Progenitor cell of endocrine pancreas (in vitro differentiated cells): ENCODE measurements around the gene GOLT1B. TPM values are rescaled to one million over a fixed set of nuclear protein-coding genes. Genes with fewer than 3 reads are reported as not detected.

Experiments
- DNase-seq: peaks from one replicate; pipeline ENCODE4 v3.0.0; 2021; ENCODE audit warnings: low spot score; ENCODE audit not compliant: unreplicated experiment
- H3K27ac Mint-ChIP-seq: 2 replicates; pipeline ENCODE4 v1.8.0; 2021; ENCODE audit warnings: mild to moderate bottlenecking, moderate library complexity, mixed read lengths
- H3K27me3 Mint-ChIP-seq: 2 replicates; pipeline ENCODE4 v1.8.0; 2021; ENCODE audit warnings: mixed read lengths
- H3K36me3 Mint-ChIP-seq: 2 replicates; pipeline ENCODE4 v1.8.0; 2022; ENCODE audit warnings: mixed read lengths; ENCODE audit not compliant: insufficient read depth
- H3K4me1 Mint-ChIP-seq: 2 replicates; pipeline ENCODE4 v1.8.0; 2021; ENCODE audit warnings: low read depth, mixed read lengths
- H3K4me3 Mint-ChIP-seq: 2 replicates; pipeline ENCODE4 v1.8.0; 2021; ENCODE audit warnings: low read depth, mild to moderate bottlenecking, moderate library complexity, mixed read lengths
- H3K9me3 Mint-ChIP-seq: 2 replicates; pipeline ENCODE4 v1.8.0; 2021; ENCODE audit warnings: low read depth, mixed read lengths
- total RNA-seq: library from RNA; stranded (reverse); gene quantifications from 2 replicates; pipeline ENCODE4 v1.2.1, GENCODE V29; 2021
- TF ChIP-seq, protein P1 (sequence below): fragments of 200-600 bp; sonication (generic); IDR thresholded peaks from one replicate; pipeline ENCODE4 v1.5.0; 2021; ENCODE audit warnings: antibody characterized with exemption, mild to moderate bottlenecking; ENCODE audit not compliant: unreplicated experiment

Gene GOLT1B
- total RNA-seq, 1 donor from 2014 or later, result 49.3 TPM

DNA sequence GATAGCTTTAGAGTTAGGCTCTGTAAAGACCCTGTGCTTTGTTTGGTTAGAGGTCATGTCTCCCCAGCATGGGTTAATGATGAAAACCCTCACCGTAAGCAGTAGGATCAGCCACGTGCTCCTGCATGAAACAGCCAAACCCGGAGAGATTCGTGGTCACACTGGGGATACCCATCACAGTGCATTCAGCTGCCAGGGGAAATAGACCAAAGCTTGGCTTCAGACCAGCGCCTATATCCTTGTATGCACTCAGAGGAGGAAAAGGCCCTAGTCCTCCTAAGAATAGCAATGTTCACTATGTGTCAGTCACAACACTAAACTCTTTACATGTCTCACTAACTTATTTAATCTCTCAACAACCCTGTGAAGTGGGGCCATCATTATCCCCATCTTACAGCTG is 40.8 kb downstream of the GOLT1B start:
- TF ChIP-seq, protein P1, sequence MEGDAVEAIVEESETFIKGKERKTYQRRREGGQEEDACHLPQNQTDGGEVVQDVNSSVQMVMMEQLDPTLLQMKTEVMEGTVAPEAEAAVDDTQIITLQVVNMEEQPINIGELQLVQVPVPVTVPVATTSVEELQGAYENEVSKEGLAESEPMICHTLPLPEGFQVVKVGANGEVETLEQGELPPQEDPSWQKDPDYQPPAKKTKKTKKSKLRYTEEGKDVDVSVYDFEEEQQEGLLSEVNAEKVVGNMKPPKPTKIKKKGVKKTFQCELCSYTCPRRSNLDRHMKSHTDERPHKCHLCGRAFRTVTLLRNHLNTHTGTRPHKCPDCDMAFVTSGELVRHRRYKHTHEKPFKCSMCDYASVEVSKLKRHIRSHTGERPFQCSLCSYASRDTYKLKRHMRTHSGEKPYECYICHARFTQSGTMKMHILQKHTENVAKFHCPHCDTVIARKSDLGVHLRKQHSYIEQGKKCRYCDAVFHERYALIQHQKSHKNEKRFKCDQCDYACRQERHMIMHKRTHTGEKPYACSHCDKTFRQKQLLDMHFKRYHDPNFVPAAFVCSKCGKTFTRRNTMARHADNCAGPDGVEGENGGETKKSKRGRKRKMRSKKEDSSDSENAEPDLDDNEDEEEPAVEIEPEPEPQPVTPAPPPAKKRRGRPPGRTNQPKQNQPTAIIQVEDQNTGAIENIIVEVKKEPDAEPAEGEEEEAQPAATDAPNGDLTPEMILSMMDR, result no peak
- Mint-ChIP-seq H3K4me1 (no peaks in the 10 kb centered on the region), H3K27ac (no peak overlapping the region), H3K4me3 (no peak overlapping the region), H3K27me3 (no peaks in the 10 kb centered on the region), H3K36me3 (no peaks in the 10 kb centered on the region), H3K9me3 (no peaks in the 10 kb centered on the region)
- DNase-seq, result no peak

DNA sequence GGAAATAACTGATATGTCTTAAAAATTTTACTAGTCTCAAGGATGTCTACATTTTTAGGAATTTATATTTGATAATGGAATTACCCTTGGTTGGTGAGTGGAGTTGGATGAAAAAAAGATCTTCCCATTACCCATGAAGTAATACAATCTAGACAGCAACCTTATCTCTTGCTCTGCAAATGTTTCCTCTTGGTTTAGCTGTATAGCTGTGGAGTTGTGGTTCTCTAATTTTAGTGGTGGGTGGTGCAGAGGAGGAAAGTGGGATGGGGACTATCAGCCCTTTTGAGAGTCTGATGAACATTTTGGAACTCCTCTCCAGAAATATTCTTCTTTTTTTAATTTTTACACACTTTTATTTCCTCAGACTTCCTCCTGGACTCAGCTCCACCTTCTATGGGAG is 41.6 kb downstream of the GOLT1B start:
- TF ChIP-seq, protein P1, result no peak
- no peak overlapping the region for H3K4me3 Mint-ChIP-seq
- H3K27ac Mint-ChIP-seq, result no peak overlapping the region
- no peaks in the 10 kb centered on the region for H3K9me3 Mint-ChIP-seq
- no peak for DNase-seq
- no peaks in the 10 kb centered on the region for H3K36me3 Mint-ChIP-seq
- H3K27me3 Mint-ChIP-seq, result no peaks in the 10 kb centered on the region
- no peaks in the 10 kb centered on the region for H3K4me1 Mint-ChIP-seq

DNA sequence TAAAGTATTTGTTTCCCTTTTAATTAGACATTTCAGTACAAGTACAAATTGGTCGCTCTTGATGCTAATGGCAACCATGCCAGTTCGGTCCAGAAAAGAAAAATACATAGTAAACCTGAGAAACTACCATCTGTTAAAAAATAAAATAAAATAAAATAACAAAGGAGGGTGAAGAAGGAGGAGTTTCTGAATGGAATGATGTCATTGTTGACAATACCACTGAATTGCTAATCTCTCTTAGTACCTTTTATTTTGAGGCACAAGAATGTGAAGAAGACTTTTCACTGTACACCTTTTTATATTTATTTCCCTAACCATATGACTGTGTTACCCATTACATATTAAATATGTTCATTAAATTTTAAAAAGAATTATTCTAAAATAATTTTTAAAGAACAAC is 44.0 kb downstream of the GOLT1B start:
- no peaks in the 10 kb centered on the region for H3K4me1 Mint-ChIP-seq
- DNase-seq, result no peak
- no peaks in the 10 kb centered on the region for H3K27me3 Mint-ChIP-seq
- no peaks in the 10 kb centered on the region for H3K9me3 Mint-ChIP-seq
- H3K36me3 Mint-ChIP-seq, result no peaks in the 10 kb centered on the region
- TF ChIP-seq, protein P1, result no peak
- H3K4me3 Mint-ChIP-seq, result no peak overlapping the region
- H3K27ac Mint-ChIP-seq, result no peak overlapping the region

DNA sequence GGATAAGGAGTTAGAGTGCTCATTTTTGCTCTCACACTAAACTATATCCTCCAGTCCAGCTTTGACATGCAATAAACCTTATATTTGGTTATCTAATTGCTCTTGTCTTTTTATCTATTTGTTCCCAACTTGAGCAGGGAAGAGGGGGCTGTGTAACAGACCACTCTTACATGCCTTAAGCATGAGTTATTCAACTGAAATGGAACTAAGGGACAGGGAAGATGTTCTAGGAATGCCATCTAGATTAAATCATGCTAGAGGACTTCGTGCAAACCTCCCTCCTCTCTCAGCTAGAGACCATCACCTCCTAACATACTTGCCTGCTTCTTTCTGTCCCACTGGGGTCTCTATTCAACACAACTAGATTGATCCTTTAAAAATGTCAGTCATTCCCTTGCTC is 45.1 kb downstream of the GOLT1B start:
- H3K27me3 Mint-ChIP-seq, result no peaks in the 10 kb centered on the region
- no peaks in the 10 kb centered on the region for H3K9me3 Mint-ChIP-seq
- H3K4me1 Mint-ChIP-seq, result no peaks in the 10 kb centered on the region
- no peak for DNase-seq
- TF ChIP-seq, protein P1, result no peak
- H3K36me3 Mint-ChIP-seq, result no peaks in the 10 kb centered on the region
- H3K27ac Mint-ChIP-seq, result no peak overlapping the region
- H3K4me3 Mint-ChIP-seq, result no peak overlapping the region

DNA sequence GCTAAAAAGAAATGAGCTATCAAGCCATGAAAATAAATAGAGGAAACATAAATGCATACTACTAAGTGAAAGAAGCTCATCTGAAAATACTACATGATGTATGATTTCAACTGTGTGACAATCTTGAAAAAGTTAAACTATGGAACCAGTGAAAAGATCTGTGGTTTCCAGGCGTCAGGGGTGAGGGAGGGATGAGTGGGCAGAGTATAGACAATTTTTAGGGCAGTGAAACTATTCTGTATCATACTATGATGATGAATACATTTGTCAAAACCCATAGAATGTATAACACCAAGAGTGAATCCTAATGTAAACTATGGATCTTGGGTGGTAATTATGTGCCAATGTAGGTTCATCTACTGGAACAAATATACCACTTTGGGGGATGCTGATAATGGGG is 45.8 kb downstream of the GOLT1B start:
- DNase-seq, result no peak
- H3K27ac Mint-ChIP-seq, result no peak overlapping the region
- TF ChIP-seq, protein P1, result no peak

More for the DNA sequence above, 45.8 kb downstream of the GOLT1B start:
- no peaks in the 10 kb centered on the region for H3K4me1 Mint-ChIP-seq
- no peak overlapping the region for H3K4me3 Mint-ChIP-seq
- H3K36me3 Mint-ChIP-seq, result no peaks in the 10 kb centered on the region
- H3K9me3 Mint-ChIP-seq, result no peaks in the 10 kb centered on the region
- H3K27me3 Mint-ChIP-seq, result no peaks in the 10 kb centered on the region
